GM21737 (cell line): ENCODE results near the gene EXO1.
"Not testable (repeated sequence)": the region's sequence is repeated elsewhere in the genome, so short reads cannot be mapped to it uniquely, and the experiment has no call there.

ENCODE experiments used
- ATAC-seq: cut with Tn5 transposase; IDR thresholded peaks from one replicate; pipeline ENCODE4 v1.9.1; 2021; ENCODE audit warnings: mild to moderate bottlenecking, moderate library complexity; ENCODE audit not compliant: unreplicated experiment

EXO1 gene

DNA sequence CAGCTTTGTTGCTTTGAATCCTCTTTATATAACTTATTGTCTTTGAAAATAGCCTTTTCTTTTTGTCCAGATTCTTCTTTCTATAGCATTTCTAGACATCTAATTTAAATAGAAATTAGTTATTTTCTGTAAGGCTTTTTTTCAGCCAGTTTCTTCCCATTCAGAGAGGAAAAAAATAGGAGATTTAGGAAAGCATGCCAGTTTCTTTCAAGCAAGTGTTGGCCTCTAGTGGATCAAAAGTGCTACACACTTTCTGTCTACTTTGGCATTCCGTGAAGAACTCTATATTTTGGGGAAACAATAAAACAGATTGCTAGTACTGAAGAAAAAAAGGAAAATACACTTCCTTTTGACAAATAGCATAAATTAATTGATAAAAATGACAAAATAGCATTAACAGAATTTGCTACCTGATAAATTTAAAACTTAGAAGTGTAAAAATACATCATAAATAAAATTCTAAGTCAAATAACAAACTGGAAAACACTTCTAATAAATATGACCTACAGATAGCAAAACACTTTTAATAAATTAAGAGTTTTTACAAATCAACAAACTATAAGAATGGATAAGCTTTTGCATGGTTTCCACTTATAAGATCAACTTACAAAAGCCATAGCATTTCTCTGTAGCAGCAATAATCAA is 13.1 kb upstream of the EXO1 start:
- no peak for ATAC-seq

DNA sequence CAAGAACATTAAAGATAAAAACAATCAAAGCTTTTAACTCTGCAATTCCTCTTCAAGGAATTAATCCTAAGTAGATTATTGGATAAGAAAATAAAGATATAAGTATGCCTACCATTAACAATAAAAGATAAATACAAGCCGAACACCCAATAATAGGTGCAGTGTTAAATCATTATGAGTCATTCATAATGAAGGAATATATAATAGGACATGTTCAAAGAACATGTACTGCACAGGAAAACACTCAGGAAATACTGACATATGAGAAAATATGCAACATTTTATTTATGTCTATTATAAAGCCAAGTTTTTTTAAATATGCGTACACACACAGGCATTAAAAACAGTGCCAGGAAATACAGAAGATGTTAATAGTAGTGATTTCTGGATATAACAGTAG is 11.1 kb upstream of the EXO1 start:
- no peak for ATAC-seq

DNA sequence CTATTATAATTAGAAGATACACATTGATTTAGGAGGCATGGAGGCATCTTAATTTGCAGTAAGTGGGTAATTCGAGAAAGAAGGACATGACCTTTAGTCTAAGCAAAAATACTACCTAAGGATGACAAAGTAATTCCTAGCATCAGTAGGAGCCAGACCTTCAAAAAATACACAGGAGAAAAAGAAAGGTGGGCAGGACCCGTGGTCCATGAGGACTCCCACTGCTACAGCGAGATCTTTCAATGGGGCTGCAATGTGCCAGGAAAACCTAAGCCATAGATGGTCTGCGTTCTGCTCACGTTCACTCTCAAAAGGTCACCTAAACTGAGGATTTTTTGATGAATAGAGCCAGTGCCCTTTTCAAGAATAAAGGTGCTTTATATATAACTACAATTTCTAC is 10.6 kb upstream of the EXO1 start:
- ATAC-seq: no peak

DNA sequence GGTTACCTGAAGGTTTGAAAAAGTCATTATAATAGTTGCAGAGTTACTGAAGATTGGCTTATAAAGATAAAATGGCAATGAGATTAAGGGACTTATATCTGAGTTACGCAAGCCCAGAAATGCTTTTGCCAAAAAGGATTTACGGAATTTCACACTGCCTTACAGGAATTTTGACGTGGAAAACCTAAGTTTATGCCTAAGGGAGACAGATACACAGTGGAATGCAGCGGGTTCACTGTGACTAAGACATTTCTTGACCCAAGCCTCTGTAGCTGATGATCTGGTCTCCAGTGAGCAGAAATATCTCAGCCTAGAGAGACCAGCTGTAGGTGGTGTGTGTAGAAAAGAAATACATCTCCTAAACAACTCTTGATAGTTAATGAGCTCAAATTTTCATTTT is 10.1 kb upstream of the EXO1 start:
- ATAC-seq: no peak

DNA sequence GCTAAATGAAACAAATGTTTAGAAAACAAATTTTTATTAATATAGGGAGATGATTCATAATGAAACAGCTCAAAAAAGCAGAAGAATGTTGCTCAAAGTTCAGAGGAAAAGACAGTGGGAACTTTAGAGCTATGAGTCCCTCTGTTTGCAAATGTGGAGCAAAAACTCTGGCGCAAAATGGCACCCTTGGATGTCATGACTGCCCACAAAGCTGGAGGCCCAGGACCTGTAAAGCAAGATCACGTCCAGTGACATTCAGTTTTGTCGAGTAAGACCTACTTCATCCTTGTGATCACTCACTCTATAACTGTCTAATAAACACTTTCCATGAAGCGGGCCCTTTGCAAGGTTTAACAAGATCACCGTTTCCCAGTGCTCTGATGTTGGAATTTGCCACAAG is 9.1 kb upstream of the EXO1 start:
- ATAC-seq: no peak

DNA sequence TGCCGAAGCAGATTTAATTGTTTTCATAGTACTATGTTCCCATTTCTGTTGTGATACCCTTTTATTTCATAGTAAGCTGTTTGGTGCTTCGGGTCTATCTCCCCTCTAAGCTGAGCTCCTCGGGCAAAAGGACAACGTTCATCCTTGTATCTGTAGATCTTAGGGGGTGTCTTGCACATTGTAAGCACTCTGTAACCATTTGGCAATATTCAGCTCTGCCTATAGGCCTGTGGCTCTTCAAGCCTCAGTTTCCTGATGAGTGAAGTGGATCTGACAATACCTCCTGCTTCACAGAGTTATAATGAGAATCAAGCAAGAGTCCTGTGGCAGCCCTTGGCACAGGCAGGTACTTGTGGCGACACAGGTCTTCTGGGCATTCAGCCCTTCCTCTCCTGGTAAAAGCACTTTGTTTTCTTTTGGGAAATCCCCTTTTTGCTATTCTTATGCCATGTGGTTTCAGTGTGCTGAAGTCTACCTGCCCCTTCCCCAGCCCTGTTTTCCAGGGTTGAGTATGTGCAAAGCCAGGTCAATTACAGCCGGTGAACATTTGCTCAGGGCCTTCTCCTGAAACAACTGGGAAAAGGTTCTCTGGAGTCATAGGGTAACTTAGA is 8.5 kb upstream of the EXO1 start:
- no peak for ATAC-seq

DNA sequence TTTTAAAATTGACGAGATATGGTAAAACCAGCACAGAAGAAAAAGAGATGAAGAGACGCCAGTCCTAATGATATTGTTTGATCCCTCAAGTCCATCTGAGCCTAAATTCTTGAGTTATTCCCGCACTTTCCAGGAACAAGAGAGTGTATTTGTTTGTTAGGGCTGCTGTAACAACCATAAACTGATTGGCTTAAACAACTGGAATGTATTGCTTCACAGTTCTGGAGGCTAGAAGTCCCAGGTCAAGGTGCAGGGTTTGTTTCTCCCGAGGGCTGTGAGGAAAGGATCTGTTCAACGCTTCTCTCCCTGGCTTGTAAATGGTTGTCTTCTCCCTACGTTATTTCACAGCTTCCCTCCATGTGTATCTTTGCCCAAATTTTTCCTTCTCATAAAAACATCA is 7.8 kb upstream of the EXO1 start:
- ATAC-seq: no peak

DNA sequence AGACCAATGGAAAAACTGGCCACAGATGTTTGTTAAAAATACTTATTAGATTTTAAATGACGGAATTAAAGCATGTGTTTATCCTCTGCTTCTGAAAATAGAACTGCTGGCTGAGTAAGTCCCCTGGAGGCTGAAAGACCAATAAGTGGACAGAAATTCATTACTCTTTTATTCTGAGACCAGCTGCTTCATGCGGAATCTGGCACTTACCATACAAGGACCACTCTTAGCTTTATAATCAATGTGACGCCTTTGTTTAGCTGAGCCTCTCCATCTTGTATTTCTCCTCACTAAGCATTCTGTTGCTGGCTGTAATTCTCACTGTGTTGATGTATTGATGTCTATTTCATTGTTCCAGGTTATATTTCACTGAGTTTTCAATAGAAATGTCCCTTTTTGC is 6.3 kb upstream of the EXO1 start:
- ATAC-seq: no peak

DNA sequence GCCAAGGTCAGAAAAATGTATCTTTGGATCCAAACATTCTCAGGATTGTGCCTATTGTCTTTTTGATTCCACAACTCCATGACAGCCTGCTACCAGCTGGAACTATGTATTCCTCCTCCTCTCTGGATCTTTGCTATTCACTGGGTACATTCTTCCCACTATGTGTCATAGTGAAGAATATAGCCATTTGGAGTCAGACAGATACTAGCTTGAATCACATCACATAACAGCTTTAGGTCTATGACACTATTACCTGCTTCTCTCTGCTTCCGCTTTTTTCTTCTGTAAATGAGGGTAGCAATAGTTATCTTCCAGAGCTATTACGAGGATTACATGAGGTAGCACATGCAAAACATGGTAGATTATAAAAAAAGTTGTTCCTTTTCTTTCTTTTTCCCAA is 5.4 kb upstream of the EXO1 start:
- ATAC-seq: no peak

DNA sequence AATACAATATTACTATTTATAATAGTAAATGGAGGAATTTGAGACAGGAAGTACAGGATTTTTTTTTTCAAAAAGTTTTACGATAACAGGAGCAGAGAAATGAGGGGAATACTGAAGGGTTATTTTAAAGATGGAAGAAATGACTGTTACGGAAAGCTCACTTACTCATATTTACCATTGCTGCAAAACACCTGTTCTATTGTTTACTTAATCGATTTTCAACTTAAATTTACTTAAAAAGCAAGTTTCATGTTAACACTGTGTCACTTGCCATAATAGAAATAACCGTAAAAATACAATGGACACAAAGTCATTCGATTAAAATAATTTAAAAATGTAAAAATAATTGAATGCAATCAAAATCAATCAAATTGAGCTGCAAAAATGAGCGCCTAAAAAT is 3.4 kb upstream of the EXO1 start:
- no peak for ATAC-seq

DNA sequence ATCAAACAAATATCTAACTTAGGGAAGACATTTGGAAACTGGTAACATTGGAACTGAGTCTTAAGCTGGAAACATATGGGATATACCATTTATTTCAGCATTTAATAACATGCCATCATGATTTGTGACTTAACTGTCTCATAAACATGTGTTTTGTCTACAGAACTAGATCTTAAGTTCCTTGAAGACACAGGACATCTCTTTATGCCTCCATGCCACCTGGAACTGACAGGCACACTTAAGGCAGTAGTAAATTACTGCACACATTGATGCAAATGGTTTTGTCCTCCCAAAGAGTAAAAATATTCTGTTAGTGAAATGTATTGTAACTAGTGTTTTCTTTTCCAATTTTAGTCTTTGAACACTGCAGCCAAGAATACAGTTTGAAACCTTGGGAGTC is 1.6 kb upstream of the EXO1 start:
- ATAC-seq: no peak

DNA sequence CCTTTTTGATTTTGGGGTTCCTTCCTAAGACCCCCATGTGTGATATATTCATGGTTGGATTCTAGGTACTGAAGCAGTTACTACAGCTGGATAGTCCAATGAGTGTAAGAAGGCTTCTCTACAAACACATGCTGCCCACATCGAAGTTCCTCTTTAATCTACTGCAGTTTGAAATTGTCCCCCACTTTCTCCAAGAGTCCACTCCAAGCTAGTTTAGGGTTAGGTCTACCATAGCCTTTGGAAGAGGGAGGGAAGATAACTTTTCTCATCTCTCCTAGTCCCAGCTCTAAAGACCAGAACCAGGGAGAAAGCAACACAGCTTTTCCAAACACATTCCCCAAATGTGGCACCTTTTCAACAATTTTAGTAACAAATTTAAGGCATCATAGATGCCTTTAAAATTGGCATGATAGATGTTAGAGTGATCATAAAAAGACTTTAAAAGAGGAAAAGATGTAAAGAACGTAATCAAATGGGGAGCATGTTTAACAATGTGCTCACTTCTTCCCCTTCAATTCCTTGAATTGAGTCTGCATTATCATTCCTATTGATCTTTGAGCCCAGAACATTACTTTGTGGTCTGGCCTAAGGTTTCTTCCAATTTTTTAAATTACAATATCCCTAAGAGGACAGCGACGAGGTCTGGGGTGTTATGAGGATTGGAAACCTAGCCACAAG is 1.0 kb upstream of the EXO1 start:
- ATAC-seq: no peak

DNA sequence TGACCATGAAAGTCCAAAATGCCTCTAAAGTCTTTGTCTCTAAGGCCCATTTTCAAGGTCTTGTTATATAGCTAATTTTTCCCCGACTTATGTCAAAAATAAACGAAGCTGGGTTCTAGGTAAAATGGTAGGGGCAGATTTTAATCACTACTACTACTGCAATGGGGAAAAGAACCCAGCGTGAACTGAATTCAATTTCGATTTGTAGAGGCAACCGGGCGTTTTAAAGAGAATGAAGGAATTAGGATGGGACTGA is 536 bp upstream of the EXO1 start:
- no peak for ATAC-seq

DNA sequence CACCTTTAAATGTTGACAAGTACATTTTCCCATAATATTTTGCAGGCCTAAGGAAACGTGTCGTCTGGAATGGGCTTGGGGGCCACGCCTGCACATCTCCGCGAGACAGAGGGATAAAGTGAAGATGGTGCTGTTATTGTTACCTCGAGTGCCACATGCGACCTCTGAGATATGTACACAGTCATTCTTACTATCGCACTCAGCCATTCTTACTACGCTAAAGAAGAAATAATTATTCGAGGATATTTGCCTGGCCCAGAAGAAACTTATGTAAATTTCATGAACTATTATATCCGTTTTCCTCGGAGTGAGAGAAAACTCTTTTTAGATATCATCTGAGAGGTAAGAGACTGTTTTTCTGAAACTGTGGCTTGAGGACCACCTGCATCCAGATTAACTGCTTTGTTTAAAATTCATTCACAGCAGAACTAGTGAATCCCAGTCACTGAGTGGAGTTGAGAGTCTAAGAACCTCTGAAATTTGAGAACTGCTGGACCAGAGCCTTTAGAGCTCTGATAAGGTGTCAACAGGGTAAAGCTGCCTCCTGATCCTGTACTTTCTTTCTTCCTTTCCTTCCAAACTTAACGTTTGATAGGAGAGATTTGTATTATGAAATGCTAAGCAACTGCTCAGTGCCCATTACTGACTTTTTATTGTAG is 811 bp downstream of the EXO1 start:
- no peak for ATAC-seq

DNA sequence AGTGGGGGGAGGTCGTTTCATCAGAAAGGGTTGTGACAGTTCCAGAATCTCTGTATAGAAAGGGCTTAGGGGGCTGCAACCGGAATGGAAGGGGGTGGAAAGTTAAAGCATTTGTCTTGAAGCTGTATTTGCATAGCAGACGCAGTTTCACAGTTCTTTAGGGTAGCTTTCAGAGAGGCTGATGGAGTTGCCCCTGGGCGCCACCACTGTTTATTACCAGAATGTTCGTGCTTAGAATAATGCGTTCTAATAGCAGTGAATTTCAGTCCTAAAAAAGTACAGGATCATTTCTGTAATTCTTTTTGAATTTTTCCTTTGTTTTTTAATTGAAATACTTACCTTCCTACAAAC is 1.3 kb downstream of the EXO1 start:
- ATAC-seq: no peak

DNA sequence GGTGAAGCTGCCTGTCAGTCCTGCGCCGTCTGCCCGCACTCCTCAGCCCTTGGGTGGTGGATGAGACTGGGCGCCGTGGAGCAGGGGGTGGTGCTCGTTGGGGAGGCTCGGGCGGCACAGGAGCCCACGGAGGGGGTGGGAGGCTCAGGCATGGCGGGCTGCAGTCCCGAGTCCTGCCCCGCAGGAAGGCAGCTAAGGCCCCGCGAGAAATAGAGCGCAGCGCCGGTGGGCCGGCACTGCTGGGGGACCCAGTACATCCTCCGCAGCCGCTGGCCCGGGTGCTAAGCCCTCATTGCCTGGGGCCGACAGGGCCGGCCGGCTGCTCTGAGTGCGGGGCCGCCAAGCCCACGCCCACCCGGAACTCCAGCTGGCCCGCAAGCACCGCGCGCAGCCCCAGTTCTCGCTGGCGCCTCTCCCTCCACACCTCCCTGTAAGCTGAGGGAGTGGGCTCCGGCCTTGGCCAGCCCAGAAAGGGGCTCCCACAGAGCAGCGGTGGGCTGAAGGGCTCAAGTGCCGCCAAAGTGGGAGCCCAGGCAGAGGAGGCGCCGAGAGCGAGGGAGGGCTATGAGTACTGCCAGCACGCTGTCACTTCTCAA is 7.6 kb downstream of the EXO1 start:
- ATAC-seq: not testable (repeated sequence)

DNA sequence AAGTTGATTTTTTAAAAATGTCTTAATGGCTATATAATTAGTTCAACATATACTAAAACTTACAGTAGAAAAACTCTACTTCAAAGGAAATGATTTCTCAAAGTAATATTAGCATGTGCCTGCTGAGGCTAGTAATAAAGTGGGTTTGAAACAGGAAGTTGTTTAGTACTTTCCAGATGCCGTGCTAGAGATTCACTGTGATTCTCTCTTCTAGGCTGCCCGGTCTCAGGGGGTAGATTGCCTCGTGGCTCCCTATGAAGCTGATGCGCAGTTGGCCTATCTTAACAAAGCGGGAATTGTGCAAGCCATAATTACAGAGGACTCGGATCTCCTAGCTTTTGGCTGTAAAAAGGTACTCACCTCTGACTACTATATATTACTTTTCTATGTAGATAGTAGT is 9.1 kb downstream of the EXO1 start:
- no peak for ATAC-seq

DNA sequence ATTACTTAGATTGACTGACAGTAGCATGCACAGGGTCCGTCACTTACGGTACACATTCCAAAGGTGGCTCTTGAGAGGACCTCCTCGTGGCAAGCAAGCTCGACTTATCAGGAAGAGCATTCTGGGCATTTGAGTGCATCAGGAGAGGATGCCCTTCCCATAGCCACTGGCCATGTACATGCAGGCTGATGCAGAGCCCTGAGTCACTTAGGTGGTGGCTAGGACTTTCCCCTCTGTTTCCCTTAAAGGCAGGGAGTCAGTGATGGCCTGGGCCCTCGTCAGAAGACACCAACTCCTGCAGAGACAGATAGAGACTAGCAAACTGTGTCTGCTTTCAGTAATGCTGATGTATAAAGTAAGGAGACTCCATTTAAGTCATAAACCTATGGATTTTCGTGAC is 12.9 kb downstream of the EXO1 start:
- no peak for ATAC-seq

DNA sequence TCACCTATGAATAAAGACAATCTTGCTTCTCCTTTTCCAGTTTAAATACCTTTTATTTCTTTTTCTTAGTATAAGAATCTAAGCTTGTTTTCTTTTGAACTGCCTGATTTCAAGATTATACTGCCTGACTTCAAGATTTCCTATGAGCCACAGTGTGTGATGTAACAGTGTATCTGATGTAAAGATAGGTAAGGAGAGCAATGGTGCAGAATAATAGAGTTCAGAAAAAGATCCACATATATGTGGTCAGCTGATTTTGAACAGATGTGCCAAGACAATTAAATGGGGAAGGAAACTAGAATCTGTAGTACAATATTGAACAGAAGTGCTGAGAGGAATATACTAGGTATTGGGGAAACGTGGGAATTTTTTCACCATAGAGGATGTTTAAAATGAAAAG is 21.0 kb downstream of the EXO1 start:
- no peak for ATAC-seq

DNA sequence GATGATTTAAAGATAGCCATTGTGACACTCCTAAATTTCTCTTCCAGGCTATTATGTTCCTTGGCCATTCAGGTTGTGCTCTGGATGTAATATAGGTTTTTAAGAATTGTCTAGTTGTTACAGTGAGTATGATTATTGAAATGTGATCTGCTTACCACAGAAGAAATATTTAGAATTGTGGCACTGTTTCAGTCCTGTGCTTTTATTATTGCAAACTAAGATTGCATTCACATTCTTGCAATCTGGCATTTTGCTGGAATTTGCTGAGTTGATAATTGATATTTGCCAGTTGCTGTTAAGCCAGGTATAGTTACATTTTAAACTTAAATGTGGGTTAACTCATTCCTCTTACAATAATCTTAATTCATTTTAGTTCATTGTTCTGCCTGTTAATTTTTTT is 22.3 kb downstream of the EXO1 start:
- ATAC-seq: no peak

DNA sequence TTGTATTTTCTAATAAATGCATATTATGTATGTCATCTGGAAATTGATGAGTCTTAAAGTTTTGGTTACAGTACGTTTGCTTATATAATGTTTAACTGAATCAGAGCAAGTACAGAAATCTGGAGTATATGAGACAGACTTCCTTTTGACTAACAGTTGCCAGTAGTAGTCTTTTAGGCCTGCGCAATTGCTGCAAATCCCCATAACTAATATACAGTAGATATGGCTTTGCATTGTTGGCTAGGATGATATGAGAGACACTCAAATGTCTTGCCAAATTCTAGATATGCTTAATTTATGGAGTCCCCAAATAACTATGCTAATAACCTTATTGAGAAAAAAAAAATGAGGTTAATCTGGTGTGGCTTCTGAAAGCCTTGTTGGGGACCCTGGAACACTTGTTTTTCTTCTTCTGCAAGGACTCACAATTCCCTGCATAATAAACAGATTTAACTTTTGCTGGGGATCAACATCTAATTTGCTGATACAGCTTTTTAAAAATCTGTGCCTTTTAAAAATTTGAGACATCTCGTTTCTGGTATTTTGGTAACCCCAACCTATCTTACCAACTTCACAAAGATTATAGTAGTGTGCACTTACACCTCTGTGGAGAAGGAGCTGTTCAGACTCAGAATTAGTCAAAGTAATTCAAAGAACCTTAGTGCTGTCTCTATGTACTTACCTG is 22.9 kb downstream of the EXO1 start:
- no peak for ATAC-seq

DNA sequence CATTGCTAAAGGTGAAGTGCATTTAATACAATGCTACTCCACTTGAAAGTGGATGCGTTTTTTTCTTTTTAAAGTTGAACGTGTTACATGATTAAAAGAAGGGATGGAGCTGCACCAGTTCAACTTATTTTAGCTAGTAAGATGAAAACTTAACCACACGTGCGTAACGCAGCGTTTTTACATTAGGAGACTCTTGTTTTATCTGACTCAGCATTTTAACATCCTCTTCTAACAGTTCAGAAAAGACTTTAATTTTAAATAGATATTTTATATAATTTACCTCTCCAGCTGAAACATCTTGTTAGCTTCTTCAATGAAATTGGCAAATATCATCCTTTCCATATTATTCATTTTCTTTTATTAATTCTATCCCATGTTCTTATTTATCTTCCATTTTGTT is 33.4 kb downstream of the EXO1 start:
- ATAC-seq: no peak
